ENCODE measurements around the gene RNF44. TPM values are rescaled to one million over a fixed set of nuclear protein-coding genes. Genes with fewer than 3 reads are reported as not detected.

Gene RNF44
- polyA plus RNA-seq, 1 experiment: 4.0 TPM

GRCh38 chr5:176485176-176485575 lies 52.0 kb downstream of the RNF44 start:
- DNase-seq (ENCODE audit: low read depth, low spot score): no peak
- CTCF ChIA-PET: interaction anchor here (3.5 kb wide), 1 partner anchor 37 kb away, joined by 18 read pairs; the partner anchor contains the start of gene FAF2
- no peak overlapping the region for H3K27ac ChIP-seq (ENCODE audit: low read depth, low read length)
- TF ChIP-seq CTCF (IDR thresholded peaks at IDR 0.05; ENCODE audit: low read depth, low read length): no peak
- H3K4me3 ChIP-seq (ENCODE audit: low read depth, low read length): no peak overlapping the region
- POLR2A ChIA-PET: interaction anchor here (1.0 kb wide), 1 partner anchor 37 kb away, joined by 4 read pairs; the partner anchor contains the start of gene FAF2
- H3K27me3 ChIP-seq (ENCODE audit: control insufficient read depth, insufficient read depth, low read length): no peaks in the 10 kb centered on the region
- H3K9me3 ChIP-seq (ENCODE audit: control insufficient read depth, insufficient read depth, low read length): no peaks in the 10 kb centered on the region

GRCh38 chr5:176481711-176482110 lies 55.5 kb downstream of the RNF44 start:
- CTCF ChIA-PET: interaction anchor here (3.5 kb wide), 1 partner anchor 34 kb away, joined by 18 read pairs; the partner anchor contains the start of gene FAF2
- H3K9me3 ChIP-seq (ENCODE audit: control insufficient read depth, insufficient read depth, low read length): no peaks in the 10 kb centered on the region
- TF ChIP-seq CTCF (IDR thresholded peaks at IDR 0.05; ENCODE audit: low read depth, low read length): no peak
- POLR2A ChIA-PET: no interaction called here
- DNase-seq (ENCODE audit: low read depth, low spot score): no peak
- H3K27me3 ChIP-seq (ENCODE audit: control insufficient read depth, insufficient read depth, low read length): no peaks in the 10 kb centered on the region
- H3K4me3 ChIP-seq (ENCODE audit: low read depth, low read length): no peak overlapping the region
- no peak overlapping the region for H3K27ac ChIP-seq (ENCODE audit: low read depth, low read length)

Small RNA genes within 50 kb of the gene (small RNA-seq; reads per million reads assigned to genes)
- not detected for gene RF00019 (ENCODE audit: insufficient read length, low read depth)
- gene RN7SL684P (ENCODE audit: insufficient read length, low read depth): not detected

Other genes with a start within 250 kb of the RNF44 start
- 98.3 and 113 TPM in 2 replicates for gene KIAA1191, start 175.6 kb downstream of the RNF44 start, polyA plus RNA-seq (2011; rRNA removed)
- 5.4 and 6.6 TPM in 2 replicates for gene ARL10, start 171.9 kb downstream of the RNF44 start, polyA plus RNA-seq (2011; rRNA removed)
- gene NOP16, start 148.8 kb downstream of the RNF44 start, polyA plus RNA-seq (2011; rRNA removed): 29.3 and 29.4 TPM in 2 replicates
- 71.4 and 89.8 TPM in 2 replicates for gene HIGD2A, start 148.7 kb downstream of the RNF44 start, polyA plus RNA-seq (2011; rRNA removed)
- 66.2 and 67.3 TPM in 2 replicates for gene CLTB, start 120.9 kb downstream of the RNF44 start, polyA plus RNA-seq (2011; rRNA removed)
- 57.1 and 68.7 TPM in 2 replicates for gene FAF2, start 89.0 kb downstream of the RNF44 start, polyA plus RNA-seq (2011; rRNA removed)
- gene CDHR2, start 11.9 kb upstream of the RNF44 start, polyA plus RNA-seq (2011; rRNA removed): not detected in 2 replicates
- 4.0 and 5.1 TPM in 2 replicates for gene GPRIN1, start 72.8 kb upstream of the RNF44 start, polyA plus RNA-seq (2011; rRNA removed)
- 0.17 and 0.20 TPM in 2 replicates for gene SNCB, start 93.1 kb upstream of the RNF44 start, polyA plus RNA-seq (2011; rRNA removed)
- gene EIF4E1B, start 93.3 kb upstream of the RNF44 start, polyA plus RNA-seq (2011; rRNA removed): not detected in 2 replicates
- gene TSPAN17, start 110.1 kb upstream of the RNF44 start, polyA plus RNA-seq (2011; rRNA removed): 40.9 and 44.3 TPM in 2 replicates

Data from AG04450 (cell line).